ENCODE data around the gene PRPH2.
A peak's percentile ranks its signal among the peaks of the same experiment; 100 is the strongest.

Gene PRPH2

GRCh38 chr6:42729731-42730130, 7.3 kb upstream of the PRPH2 start:
- no peaks in the 10 kb centered on the region for H3K36me3 ChIP-seq (ENCODE audit: insufficient read depth, low read length)
- peak overlapping the region; percentile 57; the same call in 1 of the 2 replicates for H2AFZ ChIP-seq (ENCODE audit: low read length)
- no peaks in the 10 kb centered on the region for H4K20me1 ChIP-seq (ENCODE audit: insufficient read depth, low read length, poor library complexity, severe bottlenecking)
- H3K9me2 ChIP-seq (replicated peaks; ENCODE audit: low read depth, low read length) = no peaks in the 10 kb centered on the region
- TF ChIP-seq EZH2phosphoT487 (IDR thresholded peaks at IDR 0.05; ENCODE audit: borderline replicate concordance) = no peak
- H3K79me2 ChIP-seq (ENCODE audit: insufficient read depth, low read length) = no peaks in the 10 kb centered on the region
- no peaks in the 10 kb centered on the region for H3K9me3 ChIP-seq (ENCODE audit: insufficient read depth, low read depth, low read length)
- H3K27me3 ChIP-seq (ENCODE audit: insufficient read depth, low read length, poor library complexity, severe bottlenecking) = no peaks in the 10 kb centered on the region
- no peak overlapping the region for H3K9ac ChIP-seq (ENCODE audit: low read depth, low read length, poor library complexity, severe bottlenecking)
- H3K4me2 ChIP-seq (ENCODE audit: low read depth, low read length, poor library complexity, severe bottlenecking) = no peak overlapping the region
- H3F3A ChIP-seq (ENCODE audit: low read depth) = no peaks in the 10 kb centered on the region
- H3K4me1 ChIP-seq (ENCODE audit: insufficient read depth, low read length, poor library complexity, severe bottlenecking) = peaks cover 7% of the 10 kb centered on the region
- H3K4me3 ChIP-seq (ENCODE audit: low read length, poor library complexity, severe bottlenecking) = no peak overlapping the region

DNA sequence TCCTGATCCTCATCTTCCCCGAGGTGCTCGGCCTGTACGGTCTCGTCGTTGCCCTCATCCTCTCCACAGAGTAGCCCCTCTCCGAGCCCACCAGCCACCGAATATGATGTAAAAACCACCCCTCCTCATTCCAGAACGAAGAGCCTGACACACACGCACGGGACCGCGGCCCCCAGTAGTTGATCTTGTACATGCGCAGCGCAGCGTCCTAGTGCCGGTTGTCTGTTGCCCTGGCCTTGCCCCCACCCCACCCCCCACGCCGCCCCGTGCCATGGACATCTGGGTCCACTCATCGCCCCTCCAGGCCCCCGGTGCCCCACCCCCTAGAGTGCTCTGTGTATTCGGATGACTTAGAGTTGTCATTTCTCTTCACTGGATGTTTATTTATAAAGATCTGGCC, 5.2 kb upstream of the PRPH2 start:
- no peak for TF ChIP-seq EZH2phosphoT487 (IDR thresholded peaks at IDR 0.05; ENCODE audit: borderline replicate concordance)
- TF ChIP-seq CTCF (conservative IDR thresholded peaks at IDR 0.05; ENCODE audit: low read length) = no peak
- H4K20me1 ChIP-seq (ENCODE audit: insufficient read depth, low read length, poor library complexity, severe bottlenecking) = no peaks in the 10 kb centered on the region
- H3K9me2 ChIP-seq (replicated peaks; ENCODE audit: low read depth, low read length) = no peaks in the 10 kb centered on the region
- no peak overlapping the region for H3K4me2 ChIP-seq (ENCODE audit: low read depth, low read length, poor library complexity, severe bottlenecking)
- no peaks in the 10 kb centered on the region for H3K36me3 ChIP-seq (ENCODE audit: insufficient read depth, low read length)
- H3K9ac ChIP-seq (ENCODE audit: low read depth, low read length, poor library complexity, severe bottlenecking) = no peak overlapping the region
- H3K4me3 ChIP-seq (ENCODE audit: low read length, poor library complexity, severe bottlenecking) = no peak overlapping the region
- no peaks in the 10 kb centered on the region for H3K9me3 ChIP-seq (ENCODE audit: insufficient read depth, low read depth, low read length)
- peaks cover 7% of the 10 kb centered on the region for H3K4me1 ChIP-seq (ENCODE audit: insufficient read depth, low read length, poor library complexity, severe bottlenecking)
- H2AFZ ChIP-seq (ENCODE audit: low read length) = no peak overlapping the region
- no peaks in the 10 kb centered on the region for H3F3A ChIP-seq (ENCODE audit: low read depth)
- H3K79me2 ChIP-seq (ENCODE audit: insufficient read depth, low read length) = no peaks in the 10 kb centered on the region
- H3K27me3 ChIP-seq (ENCODE audit: insufficient read depth, low read length, poor library complexity, severe bottlenecking) = no peaks in the 10 kb centered on the region

DNA sequence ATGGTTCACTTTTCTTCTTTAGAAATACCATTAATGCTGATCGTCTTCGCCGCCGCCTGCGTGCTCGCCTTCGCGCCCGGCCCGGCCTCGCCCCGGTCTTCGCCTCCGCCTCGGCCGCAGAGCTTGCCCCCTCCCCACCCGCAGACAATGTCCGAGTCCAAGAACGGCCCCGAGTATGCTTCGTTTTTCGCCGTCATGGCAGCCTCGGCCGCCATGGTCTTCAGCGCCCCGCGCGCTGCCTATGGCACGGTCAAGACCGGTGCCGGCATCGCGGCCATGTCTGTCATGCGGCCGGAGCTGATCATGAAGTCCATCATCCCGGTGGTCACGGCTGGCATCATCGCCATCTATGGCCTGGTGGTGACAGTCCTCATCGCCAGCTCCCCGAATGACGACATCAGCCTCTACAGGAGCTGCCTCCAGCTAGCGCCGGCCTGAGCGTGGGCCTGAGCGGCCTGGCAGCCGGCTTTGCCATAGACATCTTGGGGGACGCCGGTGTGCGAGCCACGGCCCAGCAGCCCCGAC, 4.8 kb upstream of the PRPH2 start:
- TF ChIP-seq EZH2phosphoT487 (IDR thresholded peaks at IDR 0.05; ENCODE audit: borderline replicate concordance) (no peak), CTCF (conservative IDR thresholded peaks at IDR 0.05; ENCODE audit: low read length) (no peak)
- no peaks in the 10 kb centered on the region for H3K9me2 ChIP-seq (replicated peaks; ENCODE audit: low read depth, low read length)
- peak overlapping the region; percentile 96 for H2AFZ ChIP-seq (ENCODE audit: low read length)
- H3K9me3 ChIP-seq (ENCODE audit: insufficient read depth, low read depth, low read length) = no peaks in the 10 kb centered on the region
- H3F3A ChIP-seq (ENCODE audit: low read depth) = no peaks in the 10 kb centered on the region
- no peaks in the 10 kb centered on the region for H3K36me3 ChIP-seq (ENCODE audit: insufficient read depth, low read length)
- no peaks in the 10 kb centered on the region for H3K79me2 ChIP-seq (ENCODE audit: insufficient read depth, low read length)
- peak overlapping the region; percentile 58 for H3K4me3 ChIP-seq (ENCODE audit: low read length, poor library complexity, severe bottlenecking)
- H4K20me1 ChIP-seq (ENCODE audit: insufficient read depth, low read length, poor library complexity, severe bottlenecking) = no peaks in the 10 kb centered on the region
- no peaks in the 10 kb centered on the region for H3K27me3 ChIP-seq (ENCODE audit: insufficient read depth, low read length, poor library complexity, severe bottlenecking)
- H3K4me1 ChIP-seq (ENCODE audit: insufficient read depth, low read length, poor library complexity, severe bottlenecking) = peaks cover 7% of the 10 kb centered on the region
- peak overlapping the region; percentile 75 for H3K4me2 ChIP-seq (ENCODE audit: low read depth, low read length, poor library complexity, severe bottlenecking)
- peak overlapping the region; percentile 43 for H3K9ac ChIP-seq (ENCODE audit: low read depth, low read length, poor library complexity, severe bottlenecking)

- Histone ChIP-seq H3K9ac (ENCODE audit: low read depth, low read length, poor library complexity, severe bottlenecking) (peak overlapping the region; percentile 43), H3K4me2 (ENCODE audit: low read depth, low read length, poor library complexity, severe bottlenecking) (peak overlapping the region; percentile 75), H3K27me3 (ENCODE audit: insufficient read depth, low read length, poor library complexity, severe bottlenecking) (no peaks in the 10 kb centered on the region), H3K36me3 (ENCODE audit: insufficient read depth, low read length) (no peaks in the 10 kb centered on the region), H4K20me1 (ENCODE audit: insufficient read depth, low read length, poor library complexity, severe bottlenecking) (no peaks in the 10 kb centered on the region), H3K79me2 (ENCODE audit: insufficient read depth, low read length) (no peaks in the 10 kb centered on the region), H3K4me3 (ENCODE audit: low read length, poor library complexity, severe bottlenecking) (peak overlapping the region; percentile 58), H3K9me2 (replicated peaks; ENCODE audit: low read depth, low read length) (no peaks in the 10 kb centered on the region), H2AFZ (ENCODE audit: low read length) (peak overlapping the region; percentile 96), H3K9me3 (ENCODE audit: insufficient read depth, low read depth, low read length) (no peaks in the 10 kb centered on the region), H3K4me1 (ENCODE audit: insufficient read depth, low read length, poor library complexity, severe bottlenecking) (peaks cover 7% of the 10 kb centered on the region), H3F3A (ENCODE audit: low read depth) (no peaks in the 10 kb centered on the region)
- no peak for TF ChIP-seq EZH2phosphoT487 (IDR thresholded peaks at IDR 0.05; ENCODE audit: borderline replicate concordance)
- TF ChIP-seq CTCF (conservative IDR thresholded peaks at IDR 0.05; ENCODE audit: low read length) = peak; percentile 91
Measured at GRCh38 chr6:42726485-42727086, 4.2 kb upstream of the PRPH2 start.
